Activated CD8-positive, alpha-beta T cell treated with anti-CD3 and anti-CD28 coated beads for 36 hours (primary cell): Measurements from ENCODE around the gene ITPRID1. TPM values are rescaled to one million over a fixed set of nuclear protein-coding genes. Genes with fewer than 3 reads are reported as not detected.

Source experiments
- ATAC-seq: fragments of 200-7000 bp; cut with Tn5 transposase; one replicate; pipeline ENCODE4 v1.10.0; 2021; ENCODE audit warnings: mild to moderate bottlenecking, moderate library complexity
- CTCF ChIA-PET: fragments of 350-600 bp; sonication (Branson Sonifier 250); formaldehyde crosslinking; loops from one replicate; lab custom pipeline; 2021; ENCODE audit warnings: antibody characterized with exemption; lab: Charles Lee
- POLR2A ChIA-PET: fragments of 350-600 bp; sonication (Branson Sonifier 250); formaldehyde crosslinking; loops from one replicate; lab custom pipeline; 2021; ENCODE audit warnings: antibody characterized with exemption; lab: Charles Lee
- DNase-seq: peaks from one replicate; pipeline ENCODE4 v3.0.0-alpha.2; 2020
- H3K27ac Mint-ChIP-seq: one replicate; pipeline ENCODE4 v1.8.0; 2021; ENCODE audit warnings: mild to moderate bottlenecking, mixed read lengths
- H3K27me3 Mint-ChIP-seq: one replicate; pipeline ENCODE4 v1.8.0; 2021; ENCODE audit warnings: mixed read lengths
- H3K36me3 Mint-ChIP-seq: one replicate; pipeline ENCODE4 v1.8.0; 2021; ENCODE audit warnings: low read depth, mixed read lengths
- H3K4me1 Mint-ChIP-seq: one replicate; pipeline ENCODE4 v1.8.0; 2021; ENCODE audit warnings: low read depth, mixed read lengths
- H3K4me3 Mint-ChIP-seq: one replicate; pipeline ENCODE4 v1.8.0; 2021; ENCODE audit warnings: mild to moderate bottlenecking, moderate library complexity, mixed read lengths
- H3K9me3 Mint-ChIP-seq: one replicate; pipeline ENCODE4 v1.8.0; 2021; ENCODE audit warnings: mixed read lengths
- CTCF ChIP-seq: fragments of 200-600 bp; IDR thresholded peaks from one replicate; pipeline ENCODE4 v1.8.0; 2022; ENCODE audit warnings: antibody characterized with exemption, mild to moderate bottlenecking
- intact Hi-C: fragments of 100-400 bp; cut with micrococcal nuclease; formaldehyde crosslinking; loops from one replicate; pipeline ENCODE4 v1.10.0; 2022
- total RNA-seq, 2 experiments: library from RNA; stranded (reverse); gene quantifications; one replicate each; pipeline ENCODE4 v1.2.3, GENCODE V29; 2021

Gene ITPRID1
- total RNA-seq, 2 experiments from 2014 or later: not detected

- peaks cover 2% of the 10 kb centered on the region for H3K9me3 Mint-ChIP-seq
- H3K36me3 Mint-ChIP-seq: no peaks in the 10 kb centered on the region
- H3K4me1 Mint-ChIP-seq: no peaks in the 10 kb centered on the region
- ATAC-seq: no peak
- no peaks in the 10 kb centered on the region for H3K27me3 Mint-ChIP-seq
- POLR2A ChIA-PET: no interaction called here
- CTCF ChIA-PET: no interaction called here
- intact Hi-C loops: no loop called here
- TF ChIP-seq CTCF: no peak
- no peak for DNase-seq
- H3K4me3 Mint-ChIP-seq: no peak overlapping the region
- H3K27ac Mint-ChIP-seq: no peak overlapping the region
Measured at GRCh38 chr7:31512166-31512565, 1.7 kb upstream of the ITPRID1 start.

GRCh38 chr7:31516680-31517502 is 3.0 kb downstream of the ITPRID1 start:
- ChIA-PET POLR2A (no interaction called here), CTCF (no interaction called here)
- no peaks in the 10 kb centered on the region for H3K4me1 Mint-ChIP-seq
- H3K4me3 Mint-ChIP-seq: no peak overlapping the region
- no peaks in the 10 kb centered on the region for H3K36me3 Mint-ChIP-seq
- no peak overlapping the region for H3K27ac Mint-ChIP-seq
- TF ChIP-seq CTCF: no peak
- ATAC-seq (no peak), DNase-seq (no peak)
- H3K27me3 Mint-ChIP-seq: no peaks in the 10 kb centered on the region
- intact Hi-C loops: no loop called here
- H3K9me3 Mint-ChIP-seq: no peaks in the 10 kb centered on the region

- no peaks in the 10 kb centered on the region for H3K4me1 Mint-ChIP-seq
- ChIA-PET CTCF (no interaction called here), POLR2A (no interaction called here)
- TF ChIP-seq CTCF: no peak
- intact Hi-C loops: no loop called here
- H3K27ac Mint-ChIP-seq: no peak overlapping the region
- H3K4me3 Mint-ChIP-seq: no peak overlapping the region
- DNase-seq (no peak), ATAC-seq (no peak)
- H3K27me3 Mint-ChIP-seq: no peaks in the 10 kb centered on the region
- H3K9me3 Mint-ChIP-seq: no peaks in the 10 kb centered on the region
- H3K36me3 Mint-ChIP-seq: no peaks in the 10 kb centered on the region
Measured at GRCh38 chr7:31517513-31517912, 3.6 kb downstream of the ITPRID1 start.

- Mint-ChIP-seq H3K27me3 (no peaks in the 10 kb centered on the region), H3K36me3 (no peaks in the 10 kb centered on the region), H3K4me1 (no peaks in the 10 kb centered on the region), H3K4me3 (no peak overlapping the region), H3K9me3 (no peaks in the 10 kb centered on the region), H3K27ac (no peak overlapping the region)
- no peak for TF ChIP-seq CTCF
- DNase-seq (no peak), ATAC-seq (no peak)
- intact Hi-C loops: no loop called here
- ChIA-PET CTCF (no interaction called here), POLR2A (no interaction called here)
Measured at GRCh38 chr7:31518766-31519165, 4.9 kb downstream of the ITPRID1 start.

- intact Hi-C loops: no loop called here
- H3K4me1 Mint-ChIP-seq: no peaks in the 10 kb centered on the region
- CTCF ChIA-PET: no interaction called here
Measured at GRCh38 chr7:31521336-31522010, 7.6 kb downstream of the ITPRID1 start.

More at GRCh38 chr7:31521336-31522010, 7.6 kb downstream of the ITPRID1 start:
- no peak overlapping the region for H3K27ac Mint-ChIP-seq
- no peak overlapping the region for H3K4me3 Mint-ChIP-seq
- TF ChIP-seq CTCF: no peak
- no peaks in the 10 kb centered on the region for H3K9me3 Mint-ChIP-seq
- no peaks in the 10 kb centered on the region for H3K36me3 Mint-ChIP-seq
- POLR2A ChIA-PET: interaction anchor here (0.6 kb wide), 1 partner anchor 140 kb away, joined by 3 read pairs; no protein-coding TSS in a partner anchor
- H3K27me3 Mint-ChIP-seq: no peaks in the 10 kb centered on the region
- ATAC-seq (no peak), DNase-seq (no peak)
